ENCODE measurements around the gene SEMA6D.

- TF ChIP-seq CTCF (conservative IDR thresholded peaks at IDR 0.05) = no peak
- TF ChIP-seq ZFX (IDR thresholded peaks at IDR 0.05) = no peak
Measured at GRCh38 chr15:47791161-47791560, 73.9 kb downstream of the SEMA6D start.

Data from C4-2B (cell line).